ENCODE measurements around the gene POU3F4. TPM values are rescaled to one million over a fixed set of nuclear protein-coding genes. Genes with fewer than 3 reads are reported as not detected.

The POU3F4 gene
- total and polyA plus RNA-seq, 3 donors from 2014 or later: not detected

DNA sequence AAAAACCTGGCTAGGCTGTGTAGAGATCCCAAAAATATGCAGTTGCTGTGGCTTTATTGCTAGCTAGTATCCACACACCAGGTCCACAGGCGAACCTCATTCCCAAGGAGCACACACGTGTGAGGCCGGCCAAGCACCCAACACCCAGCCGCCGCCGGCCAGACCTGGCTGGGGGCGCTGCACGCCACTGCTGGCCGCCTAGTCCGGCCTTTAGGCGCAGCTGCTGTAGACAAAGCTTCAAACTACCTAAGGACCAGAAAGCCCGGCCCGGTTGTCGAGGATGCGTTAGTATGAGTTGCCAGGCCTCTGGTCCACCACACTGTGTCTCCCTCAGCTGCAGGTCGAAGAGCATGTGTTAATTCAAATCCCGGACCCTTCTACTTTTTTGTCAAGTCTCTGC, 3.1 kb downstream of the POU3F4 start:
- no peak for DNase-seq
- intact Hi-C loops (cut with DNase I; ENCODE audit: low total_unique reads): no loop called here
- no peaks in the 10 kb centered on the region for H3K27me3 ChIP-seq
- 4 to 40% methylated on average over 2 to 15 of the region's 17 CpGs for WGBS, 2 donors
- H3K36me3 ChIP-seq (ENCODE audit: low read depth, missing control alignments): no peaks in the 10 kb centered on the region
- no peak overlapping the region for H3K27ac ChIP-seq
- H3K4me3 ChIP-seq: no peak overlapping the region
- no peaks in the 10 kb centered on the region for H3K9me3 ChIP-seq
- no peaks in the 10 kb centered on the region for H3K4me1 ChIP-seq
- TF ChIP-seq, protein P1, sequence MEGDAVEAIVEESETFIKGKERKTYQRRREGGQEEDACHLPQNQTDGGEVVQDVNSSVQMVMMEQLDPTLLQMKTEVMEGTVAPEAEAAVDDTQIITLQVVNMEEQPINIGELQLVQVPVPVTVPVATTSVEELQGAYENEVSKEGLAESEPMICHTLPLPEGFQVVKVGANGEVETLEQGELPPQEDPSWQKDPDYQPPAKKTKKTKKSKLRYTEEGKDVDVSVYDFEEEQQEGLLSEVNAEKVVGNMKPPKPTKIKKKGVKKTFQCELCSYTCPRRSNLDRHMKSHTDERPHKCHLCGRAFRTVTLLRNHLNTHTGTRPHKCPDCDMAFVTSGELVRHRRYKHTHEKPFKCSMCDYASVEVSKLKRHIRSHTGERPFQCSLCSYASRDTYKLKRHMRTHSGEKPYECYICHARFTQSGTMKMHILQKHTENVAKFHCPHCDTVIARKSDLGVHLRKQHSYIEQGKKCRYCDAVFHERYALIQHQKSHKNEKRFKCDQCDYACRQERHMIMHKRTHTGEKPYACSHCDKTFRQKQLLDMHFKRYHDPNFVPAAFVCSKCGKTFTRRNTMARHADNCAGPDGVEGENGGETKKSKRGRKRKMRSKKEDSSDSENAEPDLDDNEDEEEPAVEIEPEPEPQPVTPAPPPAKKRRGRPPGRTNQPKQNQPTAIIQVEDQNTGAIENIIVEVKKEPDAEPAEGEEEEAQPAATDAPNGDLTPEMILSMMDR (IDR thresholded peaks at IDR 0.05): no peak
- TF ChIP-seq POLR2A (IDR thresholded peaks at IDR 0.05): no peak

DNA sequence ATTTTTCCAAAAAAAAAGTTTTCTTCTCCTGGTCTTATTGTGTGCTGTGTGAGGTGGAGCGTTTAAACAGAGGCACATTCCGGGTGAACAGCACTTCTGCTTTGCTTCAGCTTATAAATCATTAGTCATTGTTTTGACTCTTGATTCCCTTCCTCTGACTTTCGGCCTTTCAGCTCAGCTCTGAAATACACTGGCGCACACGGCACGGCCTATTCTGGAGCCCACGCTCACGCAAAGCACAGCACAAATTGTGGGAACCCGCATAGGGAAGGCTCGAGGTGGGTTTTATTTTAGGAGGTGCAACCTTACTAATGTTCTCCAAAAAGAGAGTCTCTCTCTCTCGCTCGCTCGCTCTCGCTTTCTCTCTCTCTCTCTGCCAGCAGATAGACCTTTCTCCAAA, 4.0 kb downstream of the POU3F4 start:
- Histone ChIP-seq H3K4me1 (no peaks in the 10 kb centered on the region), H3K4me3 (no peak overlapping the region), H3K27ac (no peak overlapping the region), H3K27me3 (no peaks in the 10 kb centered on the region), H3K36me3 (ENCODE audit: low read depth, missing control alignments) (no peaks in the 10 kb centered on the region), H3K9me3 (no peaks in the 10 kb centered on the region)
- TF ChIP-seq, protein P1 (IDR thresholded peaks at IDR 0.05): no peak
- TF ChIP-seq POLR2A (IDR thresholded peaks at IDR 0.05): no peak
- no peak for DNase-seq
- 44 to 45% methylated on average over 12 to 14 of the region's 14 CpGs for WGBS, 2 donors
- intact Hi-C loops (cut with DNase I; ENCODE audit: low total_unique reads): no loop called here

DNA sequence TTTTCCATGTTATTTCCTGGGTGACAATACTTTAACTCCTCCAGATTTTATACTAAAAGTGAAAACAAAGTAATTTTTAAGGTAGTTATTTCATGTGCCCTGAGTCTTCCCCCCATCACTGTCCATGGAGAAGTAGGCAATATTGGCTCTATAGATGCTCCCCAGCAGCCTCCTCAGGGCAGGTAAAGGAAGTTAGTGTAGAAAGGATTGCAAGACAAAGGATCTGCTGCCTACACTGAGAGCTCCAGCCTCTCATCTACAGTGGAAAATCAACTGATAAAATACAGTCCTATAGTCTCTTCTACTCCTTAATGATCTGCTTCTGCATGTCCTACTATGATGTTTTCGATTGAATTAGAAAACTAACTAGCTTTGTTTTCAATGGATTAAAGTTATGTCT, 8.5 kb downstream of the POU3F4 start:
- intact Hi-C loops (cut with DNase I; ENCODE audit: low total_unique reads): no loop called here
- Histone ChIP-seq H3K36me3 (ENCODE audit: low read depth, missing control alignments) (no peaks in the 10 kb centered on the region), H3K9me3 (no peaks in the 10 kb centered on the region), H3K27ac (no peak overlapping the region), H3K4me1 (no peaks in the 10 kb centered on the region), H3K4me3 (no peak overlapping the region), H3K27me3 (no peaks in the 10 kb centered on the region)
- no peak for DNase-seq
- TF ChIP-seq, protein P1 (IDR thresholded peaks at IDR 0.05): no peak
- no peak for TF ChIP-seq POLR2A (IDR thresholded peaks at IDR 0.05)
- WGBS, 2 donors: 82 to 83% methylated on average over 1 of the region's 1 CpG

DNA sequence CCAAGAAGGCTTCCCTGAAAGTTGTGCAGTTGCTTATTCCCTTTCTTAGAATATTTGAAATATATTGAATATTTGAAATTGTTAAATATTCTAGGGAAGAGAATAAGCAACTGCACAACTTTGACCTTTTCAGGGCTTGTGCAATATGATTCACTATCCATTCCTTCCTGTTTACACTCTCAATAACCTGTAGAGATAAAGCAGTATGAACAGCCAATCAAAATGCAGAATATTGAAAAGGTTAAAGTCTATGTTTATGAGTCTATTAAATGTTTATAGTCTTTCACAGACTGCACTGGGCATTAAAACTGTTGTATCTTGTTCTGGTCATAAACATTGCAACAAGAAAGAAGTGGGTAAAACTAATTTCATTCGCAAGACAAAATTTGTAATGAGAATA, 13.8 kb downstream of the POU3F4 start:
- H3K9me3 ChIP-seq: no peaks in the 10 kb centered on the region
- no peaks in the 10 kb centered on the region for H3K4me1 ChIP-seq
- H3K4me3 ChIP-seq: no peak overlapping the region
- intact Hi-C loops (cut with DNase I; ENCODE audit: low total_unique reads): no loop called here
- H3K36me3 ChIP-seq (ENCODE audit: low read depth, missing control alignments): no peaks in the 10 kb centered on the region
- no peak overlapping the region for H3K27ac ChIP-seq
- no peaks in the 10 kb centered on the region for H3K27me3 ChIP-seq
- no peak for DNase-seq
- 84 to 100% methylated on average over 1 of the region's 1 CpG for WGBS, 2 donors
- TF ChIP-seq, protein P1 (IDR thresholded peaks at IDR 0.05): no peak
- TF ChIP-seq POLR2A (IDR thresholded peaks at IDR 0.05): no peak

DNA sequence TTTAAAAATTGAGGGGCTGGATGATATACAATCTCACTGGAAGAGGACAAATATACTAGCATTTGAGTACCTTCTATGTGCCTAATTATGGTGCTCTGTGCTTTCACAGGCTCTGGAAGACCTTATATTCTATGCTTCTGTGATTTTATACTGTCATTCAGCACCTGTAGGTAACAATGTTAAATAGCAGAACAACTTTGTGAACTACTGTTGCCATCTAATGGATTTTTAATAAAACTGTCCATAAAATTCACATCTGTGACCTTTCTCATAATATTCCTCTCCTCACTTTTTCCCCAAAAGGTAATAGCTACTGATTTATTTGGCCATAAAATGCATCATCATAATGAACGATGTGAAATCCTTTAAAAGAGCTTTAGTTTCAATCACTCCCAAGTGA, 21.9 kb downstream of the POU3F4 start:
- no peak for TF ChIP-seq POLR2A (IDR thresholded peaks at IDR 0.05)
- TF ChIP-seq, protein P1 (IDR thresholded peaks at IDR 0.05): no peak
- no peaks in the 10 kb centered on the region for H3K4me1 ChIP-seq
- H3K27me3 ChIP-seq: no peaks in the 10 kb centered on the region
- no peaks in the 10 kb centered on the region for H3K36me3 ChIP-seq (ENCODE audit: low read depth, missing control alignments)
- no peak overlapping the region for H3K4me3 ChIP-seq
- intact Hi-C loops (cut with DNase I; ENCODE audit: low total_unique reads): no loop called here
- no peak for DNase-seq
- no peaks in the 10 kb centered on the region for H3K9me3 ChIP-seq
- whole genome bisulfite sequencing, 2 donors: 50 to 86% methylated on average over 1 of the region's 1 CpG
- H3K27ac ChIP-seq: no peak overlapping the region

Data from testis (tissue), 3 donors.